Measurements from ENCODE around the gene BCL2. TPM values are rescaled to one million over a fixed set of nuclear protein-coding genes. Genes with fewer than 3 reads are reported as not detected.

Gene BCL2
- total RNA-seq, 1 donor from 2014 or later: 16.5 TPM

- H3K36me3 Mint-ChIP-seq: peaks cover 16% of the 10 kb centered on the region
- no peak overlapping the region for H3K4me3 Mint-ChIP-seq
- H3K9me3 Mint-ChIP-seq: peaks cover 10% of the 10 kb centered on the region
- no peak overlapping the region for H3K27ac Mint-ChIP-seq
- H3K4me1 Mint-ChIP-seq (ENCODE audit: unreplicated experiment): no peaks in the 10 kb centered on the region
- no peak for TF ChIP-seq CTCF (conservative IDR thresholded peaks at IDR 0.05)
- DNase-seq (ENCODE audit: extremely low spot score, unreplicated experiment): no peak
- no peaks in the 10 kb centered on the region for H3K27me3 Mint-ChIP-seq
Observed at GRCh38 chr18:63224630-63225029, 94.9 kb downstream of the BCL2 start.

GRCh38 chr18:63223837-63224236 lies 95.7 kb downstream of the BCL2 start:
- H3K9me3 Mint-ChIP-seq: peaks cover 14% of the 10 kb centered on the region
- no peaks in the 10 kb centered on the region for H3K27me3 Mint-ChIP-seq
- no peaks in the 10 kb centered on the region for H3K4me1 Mint-ChIP-seq (ENCODE audit: unreplicated experiment)
- no peak overlapping the region for H3K27ac Mint-ChIP-seq
- no peak overlapping the region for H3K4me3 Mint-ChIP-seq
- TF ChIP-seq CTCF (conservative IDR thresholded peaks at IDR 0.05): no peak
- peaks cover 16% of the 10 kb centered on the region for H3K36me3 Mint-ChIP-seq
- no peak for DNase-seq (ENCODE audit: extremely low spot score, unreplicated experiment)

GRCh38 chr18:63220903-63221302 lies 98.7 kb downstream of the BCL2 start:
- peaks cover 12% of the 10 kb centered on the region for H3K9me3 Mint-ChIP-seq
- no peak overlapping the region for H3K4me3 Mint-ChIP-seq
- H3K36me3 Mint-ChIP-seq: peaks cover 16% of the 10 kb centered on the region
- no peaks in the 10 kb centered on the region for H3K27me3 Mint-ChIP-seq
- H3K27ac Mint-ChIP-seq: no peak overlapping the region
- no peak for DNase-seq (ENCODE audit: extremely low spot score, unreplicated experiment)
- no peaks in the 10 kb centered on the region for H3K4me1 Mint-ChIP-seq (ENCODE audit: unreplicated experiment)
- no peak for TF ChIP-seq CTCF (conservative IDR thresholded peaks at IDR 0.05)

GRCh38 chr18:63218472-63218871 lies 101.1 kb downstream of the BCL2 start:
- H3K27me3 Mint-ChIP-seq: no peaks in the 10 kb centered on the region
- H3K9me3 Mint-ChIP-seq: peaks cover 12% of the 10 kb centered on the region
- no peak for TF ChIP-seq CTCF (conservative IDR thresholded peaks at IDR 0.05)
- H3K4me3 Mint-ChIP-seq: no peak overlapping the region
- H3K27ac Mint-ChIP-seq: no peak overlapping the region
- H3K36me3 Mint-ChIP-seq: peaks cover 10% of the 10 kb centered on the region
- H3K4me1 Mint-ChIP-seq (ENCODE audit: unreplicated experiment): no peaks in the 10 kb centered on the region
- no peak for DNase-seq (ENCODE audit: extremely low spot score, unreplicated experiment)

- no peak overlapping the region for H3K27ac Mint-ChIP-seq
- H3K9me3 Mint-ChIP-seq: peaks cover 6% of the 10 kb centered on the region
- H3K4me1 Mint-ChIP-seq (ENCODE audit: unreplicated experiment): no peaks in the 10 kb centered on the region
- no peak for TF ChIP-seq CTCF (conservative IDR thresholded peaks at IDR 0.05)
- no peak overlapping the region for H3K4me3 Mint-ChIP-seq
- H3K27me3 Mint-ChIP-seq: no peaks in the 10 kb centered on the region
- DNase-seq (ENCODE audit: extremely low spot score, unreplicated experiment): no peak
- H3K36me3 Mint-ChIP-seq: peaks cover 4% of the 10 kb centered on the region
Observed at GRCh38 chr18:63216516-63217311, 102.9 kb downstream of the BCL2 start.
